ENCODE data around the gene APLF. TPM values are rescaled to one million over a fixed set of nuclear protein-coding genes. Genes with fewer than 3 reads are reported as not detected.

APLF gene
- total and polyA plus RNA-seq, 2 of the 8 experiments (the other 6 are each of a cell fraction or from before 2014, with no cell fraction given), result 4.4 to 7.3 TPM

GRCh38 chr2:68548396-68548795, 81.0 kb downstream of the APLF start:
- H3K4ac ChIP-seq (replicated peaks; ENCODE audit: insufficient read length, low read depth, low read length), result no peak overlapping the region

More at GRCh38 chr2:68548396-68548795, 81.0 kb downstream of the APLF start:
- H2BK15ac ChIP-seq (ENCODE audit: low read length), result no peak overlapping the region
- H4K8ac ChIP-seq (ENCODE audit: extremely low read depth, insufficient read depth, low read length), result no peak overlapping the region
- no peak overlapping the region for H2BK120ac ChIP-seq (replicated peaks; ENCODE audit: low read depth, low read length)
- H3K4me3 ChIP-seq (ENCODE audit: extremely low read depth in 1 of 4, insufficient read depth in 2 of 4, low read depth in 3 of 4, low read length in 4 of 4), result no peak overlapping the region
- no peaks in the 10 kb centered on the region for H3K36me3 ChIP-seq (ENCODE audit: control insufficient read depth in 2 of 4, insufficient read depth in 4 of 4, low read length in 3 of 4)
- no peak overlapping the region for H3K4me2 ChIP-seq (ENCODE audit: insufficient read depth in 1 of 2, low read depth in 2 of 2, low read length in 2 of 2)
- H4K20me1 ChIP-seq (replicated peaks in 1 of 2; ENCODE audit: control insufficient read depth in 1 of 2, insufficient read depth in 2 of 2, low read length in 2 of 2), result no peaks in the 10 kb centered on the region
- ChIA-PET CTCF (ENCODE audit: partially characterized antibody) (no interaction called here), POLR2A (ENCODE audit: partially characterized antibody) (no interaction called here)
- no peak overlapping the region for H3K18ac ChIP-seq (ENCODE audit: extremely low read depth, low read length)
- H4K91ac ChIP-seq (replicated peaks; ENCODE audit: insufficient read length, low read length), result no peak overlapping the region
- no peak overlapping the region for H2BK20ac ChIP-seq (ENCODE audit: low read length)
- TF ChIP-seq SIX5 (IDR thresholded peaks at IDR 0.05; ENCODE audit: low read depth, low read length), result no peak
- TF ChIP-seq BCL11A (IDR thresholded peaks at IDR 0.05; ENCODE audit: low read depth in 2 of 2, low read length in 2 of 2), result no peak
- no peak for TF ChIP-seq SP2 (IDR thresholded peaks at IDR 0.05; ENCODE audit: low read length)
- no peak for TF ChIP-seq POLR2AphosphoS5 (IDR thresholded peaks at IDR 0.05; ENCODE audit: low read depth, low read length)
- no peak overlapping the region for H3K14ac ChIP-seq (ENCODE audit: insufficient read length)
- H3K9me3 ChIP-seq (ENCODE audit: insufficient read depth in 2 of 2, low read depth in 1 of 2, low read length in 1 of 2), result no peaks in the 10 kb centered on the region
- no peak overlapping the region for H3K9ac ChIP-seq (replicated peaks in 1 of 4; ENCODE audit: extremely low read depth in 1 of 4, low read depth in 3 of 4, low read length in 3 of 4)
- no peak overlapping the region for H2BK12ac ChIP-seq (ENCODE audit: low read depth, low read length)
- 82% methylated on average over 1 of the region's 1 CpG; no CpG with 5 or more reads in 1 of the 2 experiments for WGBS, 2 experiments (ENCODE audit: extremely low coverage in 1 of 2, insufficient coverage in 1 of 2, insufficient read length in 1 of 2, insufficient replicate concordance in 2 of 2, low coverage in 1 of 2, low lambda C conversion rate in 2 of 2, missing lambda C conversion rate in 1 of 2)
- no peak overlapping the region for H2AFZ ChIP-seq (ENCODE audit: low read length)
- no peak overlapping the region for H2BK5ac ChIP-seq (ENCODE audit: low read depth, low read length)
- H4K5ac ChIP-seq (ENCODE audit: insufficient read length, low read depth, low read length), result no peak overlapping the region
- no peak overlapping the region for H3K56ac ChIP-seq (replicated peaks; ENCODE audit: insufficient read length, low read depth, low read length)
- no peaks in the 10 kb centered on the region for H3K27me3 ChIP-seq (replicated peaks in 1 of 4; ENCODE audit: control insufficient read depth in 3 of 4, extremely low read depth in 1 of 4, insufficient read depth in 3 of 4, low read length in 3 of 4)
- DNase-seq (ENCODE audit: low read depth in 1 of 2, low spot score in 2 of 2), result no peak
- H3K27ac ChIP-seq (ENCODE audit: low read depth, low read length), result no peak overlapping the region
- H3K79me1 ChIP-seq (ENCODE audit: low read depth, low read length), result no peaks in the 10 kb centered on the region
- no peak overlapping the region for H2AK5ac ChIP-seq (ENCODE audit: low read depth, low read length)
- no peak for FAIRE-seq
- no peaks in the 10 kb centered on the region for H3K79me2 ChIP-seq (ENCODE audit: control insufficient read depth in 1 of 2, insufficient read depth in 2 of 2, low read length in 2 of 2)
- no peaks in the 10 kb centered on the region for H3K23me2 ChIP-seq (ENCODE audit: low read depth, low read length)
- no peak overlapping the region for H3K23ac ChIP-seq (ENCODE audit: insufficient read length)
- H3K4me1 ChIP-seq (replicated peaks in 1 of 4; ENCODE audit: control insufficient read depth in 3 of 4, insufficient read depth in 4 of 4, low read length in 3 of 4), result no peaks in the 10 kb centered on the region
